COR-L47 (cell line): ENCODE measurements around the gene CRLF3.
"Not testable (repeated sequence)": the region's sequence is repeated elsewhere in the genome, so short reads cannot be mapped to it uniquely, and the experiment has no call there.

Experiments used
- DNase-seq: peaks from one replicate; lab custom pipeline; 2025; lab: John Stamatoyannopoulos, UW

The CRLF3 gene, protein sequence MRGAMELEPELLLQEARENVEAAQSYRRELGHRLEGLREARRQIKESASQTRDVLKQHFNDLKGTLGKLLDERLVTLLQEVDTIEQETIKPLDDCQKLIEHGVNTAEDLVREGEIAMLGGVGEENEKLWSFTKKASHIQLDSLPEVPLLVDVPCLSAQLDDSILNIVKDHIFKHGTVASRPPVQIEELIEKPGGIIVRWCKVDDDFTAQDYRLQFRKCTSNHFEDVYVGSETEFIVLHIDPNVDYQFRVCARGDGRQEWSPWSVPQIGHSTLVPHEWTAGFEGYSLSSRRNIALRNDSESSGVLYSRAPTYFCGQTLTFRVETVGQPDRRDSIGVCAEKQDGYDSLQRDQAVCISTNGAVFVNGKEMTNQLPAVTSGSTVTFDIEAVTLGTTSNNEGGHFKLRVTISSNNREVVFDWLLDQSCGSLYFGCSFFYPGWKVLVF

DNA sequence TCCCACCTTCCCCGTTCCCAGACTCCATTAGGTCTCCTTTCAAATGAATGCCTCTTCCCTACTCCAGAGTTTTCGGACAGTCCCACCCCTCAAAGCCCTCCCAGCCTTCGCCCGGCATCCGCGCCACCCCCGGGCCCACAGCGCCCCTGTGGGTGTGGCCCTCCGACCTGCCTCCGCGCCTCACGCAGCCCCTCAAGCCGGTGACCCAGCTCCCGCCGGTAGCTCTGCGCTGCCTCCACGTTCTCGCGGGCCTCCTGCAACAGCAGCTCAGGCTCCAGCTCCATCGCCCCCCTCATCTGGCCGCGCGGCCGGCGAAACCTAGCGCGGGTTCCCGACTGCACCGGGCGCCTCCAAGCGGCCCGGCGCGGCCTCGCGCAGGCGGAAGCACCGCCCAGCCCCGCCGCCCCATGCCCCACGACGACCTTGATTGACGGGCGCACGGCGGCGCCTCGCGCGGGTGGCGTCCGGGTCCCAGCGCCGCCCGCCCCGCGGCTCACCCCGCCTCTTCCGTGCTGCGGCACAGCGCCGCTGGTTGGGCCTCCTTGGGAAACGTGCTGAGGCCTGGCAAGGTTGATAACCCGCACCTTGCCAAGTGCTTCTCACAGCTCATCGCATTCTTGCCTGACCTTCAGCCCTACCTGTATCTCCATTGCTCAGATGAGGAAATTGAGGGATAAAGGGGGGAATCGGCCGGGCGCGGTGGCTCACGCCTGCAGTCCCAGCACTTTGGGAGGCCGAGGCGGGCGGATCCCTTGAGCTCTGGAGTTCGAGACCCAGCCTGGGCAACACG, at the start of gene CRLF3:
CRLF3 (minus strand) TSS at position 337 of the 790 bp plus-strand sequence; CDS start at position 296, 41 bp downstream.
- DNase-seq = peak; percentile 90

DNA sequence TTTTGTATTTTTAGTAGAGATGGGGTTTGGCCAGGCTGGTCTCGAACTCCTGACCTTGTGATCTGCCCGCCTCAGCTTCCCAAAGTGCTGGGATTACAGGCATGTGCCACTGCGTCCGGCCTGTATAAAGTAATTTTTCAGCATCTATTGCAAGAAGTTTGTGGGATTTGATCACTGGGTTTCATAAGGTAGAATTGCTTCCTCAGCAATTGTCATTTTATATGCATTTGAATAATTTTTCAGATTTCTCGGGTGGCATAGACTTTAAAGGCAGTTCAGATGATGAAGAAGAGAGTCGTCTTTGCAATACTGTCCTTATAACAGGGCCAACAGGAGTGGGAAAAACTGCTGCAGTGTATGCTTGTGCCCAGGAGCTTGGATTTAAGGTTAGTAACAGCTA, 44.5 kb upstream of the CRLF3 start:
- no peak for DNase-seq

DNA sequence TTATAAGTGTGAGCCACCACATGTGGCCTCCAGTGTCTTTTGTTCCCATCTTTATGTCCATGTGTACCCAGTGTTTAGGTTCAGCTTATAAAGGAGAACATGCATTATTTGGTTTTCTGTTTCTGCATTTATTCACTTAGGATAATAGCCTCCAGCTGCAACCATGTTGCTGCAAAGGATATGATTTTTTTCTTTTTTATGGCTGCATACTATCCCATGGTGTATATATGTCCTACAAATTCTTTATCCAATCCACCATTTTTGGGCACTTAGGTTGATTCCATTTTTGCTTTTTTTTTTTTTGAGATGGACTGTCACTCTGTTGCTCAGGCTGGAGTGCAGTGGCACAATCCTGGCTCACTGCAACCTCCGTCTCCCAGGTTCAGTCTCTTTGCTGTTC, 40.1 kb upstream of the CRLF3 start:
- no peak for DNase-seq

DNA sequence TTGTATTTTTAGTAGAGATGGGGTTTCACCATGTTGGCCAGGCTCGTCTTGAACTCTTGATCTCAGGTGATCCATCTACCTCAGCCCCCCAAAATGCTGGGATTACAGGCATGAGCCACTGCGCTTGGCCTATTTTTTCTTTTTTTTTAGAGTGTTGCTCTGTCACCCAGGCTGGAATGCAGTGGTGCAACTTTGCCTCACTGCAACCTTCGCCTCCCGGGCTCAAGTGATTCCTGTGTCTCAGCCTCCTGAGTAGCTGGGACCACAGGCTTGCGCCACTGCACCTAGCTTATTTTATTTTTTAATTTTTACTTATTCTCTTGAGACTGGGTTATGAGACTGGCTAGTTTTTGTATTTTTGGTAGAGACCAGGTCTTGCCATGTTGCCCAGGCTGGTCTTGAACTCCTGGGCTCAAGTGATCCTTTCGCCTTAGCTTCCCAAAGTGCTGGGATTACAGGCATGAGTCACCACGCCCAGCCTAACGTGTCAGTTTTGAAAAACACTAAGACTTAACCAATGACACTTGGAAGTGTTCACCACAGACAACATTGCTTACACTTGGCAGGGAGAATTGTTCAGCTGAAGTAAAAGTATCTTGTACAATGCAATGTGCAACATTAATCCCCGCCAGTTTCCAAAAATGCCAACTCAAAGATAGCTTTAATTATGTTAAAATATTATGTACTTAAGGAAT, 34.2 kb upstream of the CRLF3 start:
- DNase-seq = no peak

DNA sequence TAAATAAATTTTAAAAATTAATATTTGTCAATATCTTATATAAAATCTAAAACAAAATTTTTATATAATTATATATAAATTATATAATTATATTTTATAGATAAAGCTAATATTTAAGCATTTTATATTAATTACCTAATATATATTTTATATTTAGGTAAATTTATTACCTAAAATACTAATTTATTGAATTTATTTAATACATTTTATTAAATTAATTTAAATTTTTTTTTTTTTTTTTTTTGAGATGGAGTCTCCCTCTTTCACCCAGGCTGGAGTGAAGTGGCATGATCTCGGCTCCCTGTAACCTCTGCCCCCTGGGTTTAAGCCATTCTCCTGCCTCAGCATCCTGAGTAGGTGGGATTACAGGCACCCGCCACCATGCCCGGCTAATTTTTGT, 29.7 kb upstream of the CRLF3 start:
- DNase-seq = no peak

DNA sequence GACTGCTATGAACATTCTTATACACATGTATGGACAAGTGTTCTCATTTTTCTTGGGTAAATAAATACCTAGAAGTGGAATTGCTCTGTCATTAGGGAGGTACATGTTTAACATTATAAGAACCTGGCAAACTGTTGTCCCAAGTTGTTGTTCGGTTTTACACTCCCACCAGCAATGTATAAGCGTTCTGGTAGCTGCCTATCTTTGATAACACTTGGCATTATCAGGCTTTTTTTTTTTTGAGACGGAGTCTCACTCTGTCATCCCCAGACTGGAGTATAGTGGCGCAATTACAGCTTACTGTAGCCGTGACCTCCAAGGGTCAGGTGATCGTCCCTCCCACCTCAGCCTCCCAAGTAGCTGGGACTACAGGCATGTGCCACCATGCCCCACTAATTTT, 23.5 kb upstream of the CRLF3 start:
- DNase-seq = no peak

DNA sequence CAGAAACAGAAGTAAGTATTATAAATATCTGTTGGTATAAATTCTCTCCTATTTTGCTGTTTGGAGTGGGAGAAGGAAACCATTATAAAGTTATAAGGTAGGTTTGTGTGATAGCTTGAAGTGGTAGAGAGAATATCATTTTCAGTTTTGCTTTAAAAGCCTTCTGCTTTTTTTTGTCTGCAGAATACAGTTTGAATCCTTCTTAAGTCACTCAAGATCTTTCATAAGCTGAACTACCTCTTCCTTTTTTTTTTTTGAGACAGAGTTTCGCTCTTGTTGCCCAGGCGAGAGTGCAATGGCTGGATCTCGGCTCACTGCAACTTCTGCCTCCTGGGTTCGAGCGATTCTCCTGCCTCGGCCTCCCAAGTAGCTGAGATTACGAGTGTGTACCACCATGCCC, 16.3 kb upstream of the CRLF3 start:
- no peak for DNase-seq

DNA sequence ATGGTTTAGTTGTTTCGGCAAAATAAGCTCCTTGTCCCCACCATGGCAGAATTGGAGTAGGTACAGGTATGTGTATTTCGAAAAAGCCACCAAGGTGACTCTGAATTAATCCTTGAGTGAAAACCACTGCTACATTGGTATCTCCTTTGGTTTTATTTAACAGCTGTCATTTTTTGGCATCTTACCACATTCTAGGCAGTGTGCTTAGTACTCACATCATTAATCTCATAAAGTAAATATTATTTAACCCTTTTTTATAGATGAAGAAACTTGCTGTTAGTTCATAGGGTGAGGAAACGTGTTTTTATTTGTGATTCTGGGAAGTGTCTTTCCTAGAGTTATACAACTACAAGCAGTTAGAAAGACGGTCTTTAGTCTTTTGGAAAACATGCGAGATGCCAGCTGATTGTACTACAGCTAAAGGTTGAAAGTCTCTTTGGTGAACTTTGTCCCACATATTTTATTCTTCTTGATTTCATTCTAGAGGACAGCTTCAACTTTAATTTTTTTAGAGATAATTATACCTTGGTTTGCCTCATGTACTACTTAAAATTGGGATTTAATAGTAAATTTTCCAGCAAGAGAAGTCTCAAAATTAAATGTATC, 13.8 kb upstream of the CRLF3 start:
- DNase-seq = no peak

DNA sequence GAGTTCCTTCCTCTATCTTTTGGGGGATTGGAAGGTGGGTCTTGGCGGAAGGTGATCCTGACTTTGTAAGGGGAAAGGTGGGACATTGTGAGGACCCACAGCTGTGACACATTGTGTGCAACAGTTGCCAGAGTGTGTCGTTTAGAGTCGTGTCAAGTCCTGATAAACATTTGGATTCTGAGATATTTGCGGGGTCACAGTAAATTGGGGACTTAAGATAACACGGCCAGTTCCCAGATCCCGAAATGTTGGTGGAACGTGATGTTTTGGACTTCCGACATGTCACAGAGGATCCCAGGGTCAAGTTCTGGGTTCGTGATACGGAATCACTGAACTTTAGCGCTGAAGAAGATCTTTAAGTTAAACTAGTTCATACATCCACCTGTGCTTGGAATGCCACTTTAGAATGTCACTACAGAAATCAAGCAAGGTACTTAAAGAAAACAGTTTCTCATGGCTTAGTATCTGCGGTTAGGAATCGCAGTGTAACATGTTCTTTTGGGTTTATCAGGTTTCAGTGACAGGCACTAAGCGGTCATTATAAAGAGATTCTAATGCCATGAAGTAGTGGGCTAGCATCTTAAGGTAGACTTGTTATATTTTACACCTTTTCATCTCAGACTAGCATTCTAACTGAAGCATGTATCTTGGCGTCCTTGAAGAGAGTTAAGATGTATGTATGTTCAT, 8.1 kb upstream of the CRLF3 start:
- no peak for DNase-seq

DNA sequence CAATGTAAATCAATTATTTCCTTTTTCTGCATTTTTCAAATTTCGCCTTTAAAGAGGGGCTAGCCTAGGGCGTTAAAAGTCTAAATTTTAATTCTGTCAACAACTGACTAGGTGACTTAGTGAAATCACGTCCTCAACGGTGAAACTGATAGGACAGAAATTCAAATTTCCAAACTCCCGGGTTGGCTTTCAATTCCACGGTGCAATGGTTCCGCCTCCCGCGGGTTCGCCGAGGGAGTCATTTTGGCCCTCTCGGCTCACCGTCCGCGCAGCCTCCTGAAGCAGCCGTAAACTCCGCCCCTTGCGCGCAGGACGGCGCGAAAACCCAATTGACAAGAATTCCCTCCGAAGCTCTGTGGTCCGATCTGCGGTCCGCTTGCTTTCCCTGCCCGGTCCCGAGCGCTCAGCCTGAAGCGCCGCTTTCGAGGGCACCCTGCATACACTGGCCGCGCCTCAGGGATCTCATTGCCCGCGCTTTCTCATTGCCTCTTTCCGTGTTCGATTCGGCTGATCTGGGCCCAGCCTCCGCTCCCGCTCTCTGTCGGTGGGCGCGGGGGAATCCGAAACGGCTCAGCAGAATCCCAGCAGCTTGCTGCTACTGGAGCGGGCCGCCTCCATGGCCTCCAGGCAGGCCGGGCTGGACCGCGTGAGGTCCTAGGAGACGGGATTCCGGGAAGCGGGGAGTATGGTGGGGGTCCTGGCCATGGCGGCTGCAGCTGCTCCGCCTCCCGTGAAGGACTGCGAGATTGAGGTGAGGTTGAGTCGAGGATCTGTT, 7.4 kb upstream of the CRLF3 start, which contains the start of gene ATAD5:
ATAD5 (plus strand) TSS at position 304 of the 775 bp plus-strand sequence; CDS start at position 686, 382 bp downstream.
- peak; percentile 87 for DNase-seq

DNA sequence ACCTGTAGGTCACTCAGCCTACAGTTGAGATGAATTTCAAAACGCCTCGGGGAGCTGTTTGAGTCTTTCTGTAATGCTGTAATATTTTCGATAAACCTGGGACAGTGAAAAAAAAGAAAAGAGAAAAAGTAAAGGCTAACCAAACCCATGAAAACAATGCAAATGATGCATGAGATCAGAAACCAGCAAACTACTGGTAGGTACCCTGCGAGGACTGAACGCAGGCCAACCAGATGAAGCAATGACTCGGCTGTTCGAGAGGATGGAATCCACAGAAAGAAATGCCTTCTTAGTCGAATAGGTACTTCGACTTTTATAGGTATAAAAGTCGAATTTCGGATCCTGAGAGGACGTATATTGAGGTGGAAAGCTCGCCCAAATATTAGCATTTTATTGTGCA, 6.8 kb upstream of the CRLF3 start:
- no peak for DNase-seq

DNA sequence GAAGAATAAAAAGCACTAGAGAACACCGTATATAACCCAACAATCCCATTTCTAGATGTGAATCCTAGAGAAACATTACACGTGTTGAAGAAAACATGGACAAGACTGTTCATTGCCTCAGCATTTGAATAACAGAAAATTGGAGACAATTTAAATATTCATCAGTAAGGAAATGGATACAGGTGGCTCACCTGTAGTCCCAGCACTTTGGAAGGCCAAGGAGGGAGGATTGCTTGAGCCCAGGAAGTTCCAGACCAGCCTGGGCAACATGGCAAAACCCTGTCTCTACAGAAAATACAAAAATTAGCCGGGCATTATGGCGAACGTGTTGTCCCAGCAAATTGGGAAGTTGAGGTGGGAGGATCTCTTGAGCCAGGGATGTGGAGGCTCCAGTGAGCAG, 4.5 kb upstream of the CRLF3 start:
- no peak for DNase-seq

DNA sequence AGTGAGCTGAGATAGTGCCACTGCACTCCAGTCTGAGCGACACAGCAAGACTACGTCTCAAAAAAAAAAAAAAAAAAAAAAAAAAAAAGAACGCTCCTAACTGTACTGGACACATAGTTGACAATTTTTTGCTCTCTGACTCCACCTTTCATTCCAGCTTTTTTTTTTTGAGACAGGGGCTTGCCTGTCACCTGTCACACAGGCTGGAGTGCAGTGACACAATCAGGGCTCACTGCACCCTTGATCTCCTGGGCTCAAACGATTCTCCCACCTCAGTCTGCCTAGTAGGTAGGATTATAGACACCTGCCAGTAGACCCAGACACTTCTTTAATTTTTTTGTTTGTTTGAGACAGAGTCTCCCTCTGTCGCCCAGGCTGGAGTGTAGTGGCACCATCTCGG, 2.6 kb upstream of the CRLF3 start:
- no peak for DNase-seq

DNA sequence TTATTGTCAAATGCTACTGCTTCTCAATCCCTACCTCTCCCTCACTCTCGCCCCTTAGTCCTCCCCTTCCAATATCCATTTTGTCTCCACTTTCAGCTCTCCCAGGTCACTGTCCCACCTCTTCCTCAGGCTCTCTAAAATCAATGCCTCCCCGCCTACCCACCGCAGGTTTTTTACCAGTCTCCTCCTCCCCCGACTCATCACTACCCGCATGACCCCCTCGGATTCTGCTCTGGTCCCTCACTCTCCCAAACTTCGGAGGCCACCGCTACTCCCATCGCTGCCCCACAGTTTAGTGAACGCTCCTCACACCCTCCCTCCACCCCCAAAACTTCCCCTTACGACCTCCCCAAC, 513 bp downstream of the CRLF3 start:
- no peak for DNase-seq

DNA sequence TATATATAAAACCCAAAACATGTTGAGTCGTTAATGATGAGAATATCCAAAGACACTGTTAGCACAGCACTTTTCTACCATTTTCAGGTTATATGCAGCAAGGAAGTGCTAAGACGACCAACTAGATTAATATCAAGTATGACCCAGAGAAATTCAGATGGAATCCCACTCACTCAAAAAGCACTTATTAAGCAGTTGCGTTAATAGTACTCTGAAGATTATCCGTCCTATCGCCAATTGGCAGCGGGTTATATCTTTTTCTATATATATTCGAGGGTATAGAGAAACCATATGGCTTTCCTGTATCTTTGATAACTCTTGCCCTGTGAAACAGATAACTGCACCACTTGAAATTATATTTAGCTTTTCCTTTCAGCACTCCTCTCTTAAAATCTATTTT, 1.1 kb downstream of the CRLF3 start:
- DNase-seq = no peak

DNA sequence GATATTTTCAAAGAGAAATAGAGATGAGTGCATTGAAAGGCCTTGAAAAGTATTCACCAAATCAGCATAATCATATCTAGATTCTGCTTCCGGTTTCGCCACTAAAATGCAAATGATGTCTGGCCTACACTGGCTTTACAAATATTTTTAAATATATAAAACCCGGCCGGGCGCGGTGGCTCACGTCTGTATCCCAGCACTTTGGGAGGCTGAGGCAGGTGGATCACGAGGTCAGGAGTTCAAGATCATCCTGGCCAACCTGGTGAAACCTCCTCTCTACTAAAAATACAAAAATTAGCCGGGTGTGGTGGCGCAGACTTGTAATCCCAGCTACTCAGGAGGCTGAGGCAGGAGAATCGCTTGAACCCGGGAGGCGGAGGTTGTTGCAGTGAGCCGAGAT, 1.6 kb downstream of the CRLF3 start:
- DNase-seq = not testable (repeated sequence)

DNA sequence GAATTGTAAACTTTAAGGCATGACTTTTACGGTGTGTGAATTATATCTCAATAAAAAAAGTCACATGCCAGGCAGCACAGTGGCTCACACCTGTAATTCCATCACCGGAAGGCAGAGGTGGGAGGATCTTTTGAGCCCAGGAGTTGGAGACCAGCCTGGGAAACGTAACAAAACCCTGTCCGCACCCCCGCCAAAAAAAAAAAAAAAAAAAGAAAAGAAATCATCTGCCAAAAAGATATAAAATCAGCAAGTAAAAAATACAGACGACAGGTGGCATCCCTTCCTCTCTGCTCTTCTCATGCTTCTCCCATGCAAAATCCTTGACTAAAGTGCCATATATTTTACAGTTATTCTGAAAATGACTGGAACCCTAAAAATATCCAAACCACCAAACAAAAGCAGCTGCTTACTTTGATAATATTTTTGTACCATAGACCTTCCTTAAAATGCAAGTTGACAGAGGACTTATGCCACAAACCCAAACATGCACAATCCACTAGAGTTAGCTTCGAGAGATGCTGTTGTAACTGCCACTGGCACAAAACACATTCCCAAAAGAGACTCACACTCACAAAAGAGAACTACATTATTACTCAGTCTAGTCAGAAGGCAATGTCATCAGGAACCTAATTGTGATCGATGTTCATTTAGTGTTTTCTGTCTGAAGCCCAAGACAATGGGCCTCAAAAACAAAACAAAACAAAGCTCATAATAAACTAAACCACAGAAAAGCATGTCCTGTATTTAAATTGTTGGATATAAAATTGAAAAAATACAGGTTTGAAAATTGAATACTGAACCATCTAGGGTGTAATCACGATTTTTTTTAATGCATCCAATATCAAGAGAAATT, 2.4 kb downstream of the CRLF3 start:
- DNase-seq = no peak

DNA sequence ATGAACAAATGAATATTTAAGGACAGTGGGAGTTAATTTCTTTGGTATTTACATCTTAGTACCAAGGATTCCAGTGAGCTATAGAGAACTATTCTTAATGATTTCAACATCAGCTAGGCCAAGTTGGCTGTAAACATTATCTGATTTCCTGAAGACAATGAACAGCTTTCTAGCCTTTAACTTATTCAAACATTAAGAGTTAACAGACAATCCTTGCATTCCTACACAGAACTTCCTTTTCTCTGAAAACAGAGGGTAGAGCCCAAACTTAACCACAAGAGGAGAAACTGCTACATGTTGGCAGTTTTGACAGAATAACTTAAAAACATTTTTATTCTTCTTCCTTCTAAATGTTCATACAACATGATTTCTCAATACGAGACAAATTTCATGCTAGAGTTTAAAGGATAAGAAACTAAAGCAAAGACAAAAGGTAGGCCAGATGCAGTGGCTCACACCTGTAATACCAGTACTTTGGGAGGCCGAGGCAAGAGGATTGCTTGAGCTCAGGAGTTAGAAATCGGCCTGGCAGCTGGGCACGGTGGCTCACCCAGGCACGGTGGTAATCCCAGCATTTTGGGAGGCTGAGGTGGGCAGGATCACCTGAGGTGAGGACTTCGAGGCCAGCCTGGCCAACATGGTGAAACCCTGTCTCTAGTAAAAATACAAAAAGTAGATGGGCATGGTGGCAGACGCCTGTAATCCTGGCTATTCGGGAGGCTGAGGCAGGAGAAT, 4.4 kb downstream of the CRLF3 start:
- DNase-seq = no peak

DNA sequence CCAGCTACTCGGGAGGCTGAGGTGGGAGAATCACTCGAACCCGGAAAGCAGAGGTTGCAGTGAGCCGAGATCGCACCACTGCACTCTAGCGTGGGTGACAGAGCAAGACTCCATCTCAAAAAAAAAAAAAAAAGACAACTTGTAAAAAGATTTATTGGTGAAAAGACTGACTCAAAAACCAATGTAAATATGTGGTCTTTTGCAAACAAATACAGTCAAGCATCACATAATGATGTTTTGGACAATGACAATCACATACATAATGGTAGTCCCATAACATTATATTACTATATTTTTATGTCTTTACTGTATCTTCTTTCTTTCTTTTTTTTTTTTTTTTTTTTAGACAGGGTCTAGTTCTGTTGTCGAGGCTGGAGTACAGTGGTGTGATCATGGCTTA, 8.3 kb downstream of the CRLF3 start:
- DNase-seq = no peak
